K562 (cell line): ENCODE measurements around the gene CHST2. TPM values are rescaled to one million over a fixed set of nuclear protein-coding genes. Genes with fewer than 3 reads are reported as not detected.

Experiments
- ARID2 ChIP-seq: fragments of 450-650 bp; IDR thresholded peaks from 2 replicates; pipeline ENCODE4 v1.6.1; 2017; ENCODE audit warnings: antibody characterized with exemption, mild to moderate bottlenecking
- BDP1 ChIP-seq: IDR thresholded peaks from 3 replicates; pipeline ENCODE4 v1.6.1; 2011; ENCODE audit not compliant: insufficient read length, insufficient read depth
- CHD4 ChIP-seq: fragments of 200-600 bp; sonication (generic); IDR thresholded peaks from 3 replicates; pipeline ENCODE4 v1.6.1; 2012; ENCODE audit warnings: low read depth, mild to moderate bottlenecking, mixed read lengths, low read length, inconsistent platforms; ENCODE audit not compliant: insufficient read depth, insufficient replicate concordance, poor library complexity, severe bottlenecking
- DNMT1 ChIP-seq: fragments of 450-650 bp; IDR thresholded peaks from 2 replicates; pipeline ENCODE4 v1.6.1; 2016; ENCODE audit warnings: antibody characterized with exemption, mild to moderate bottlenecking
- ILF3 ChIP-seq: fragments of 450-650 bp; IDR thresholded peaks from 2 replicates; pipeline ENCODE4 v1.6.1; 2018; ENCODE audit warnings: antibody characterized with exemption, mild to moderate bottlenecking, moderate library complexity, borderline replicate concordance
- MCM3 ChIP-seq: fragments of 450-650 bp; IDR thresholded peaks from 2 replicates; pipeline ENCODE4 v1.6.1; 2016
- NFXL1 ChIP-seq: fragments of 450-650 bp; formaldehyde crosslinking; IDR thresholded peaks from 2 replicates; pipeline ENCODE4 v1.4.0; 2021; ENCODE audit warnings: mild to moderate bottlenecking
- PCBP1 ChIP-seq: fragments of 200-400 bp; formaldehyde crosslinking; IDR thresholded peaks from 2 replicates; pipeline ENCODE4 v1.6.1; 2018; ENCODE audit warnings: mild to moderate bottlenecking, low read depth, low read length; ENCODE audit not compliant: poor library complexity, severe bottlenecking
- PRDM10 ChIP-seq: fragments of 450-650 bp; IDR thresholded peaks from 2 replicates; pipeline ENCODE4 v1.6.1; 2018; ENCODE audit not compliant: partially characterized antibody
- RBFOX2 ChIP-seq: fragments of 200-400 bp; formaldehyde crosslinking; IDR thresholded peaks from 2 replicates; pipeline ENCODE4 v1.6.1; 2017; ENCODE audit warnings: low read depth, mild to moderate bottlenecking, low read length, moderate library complexity
- SMAD1 ChIP-seq: fragments of 150-350 bp; IDR thresholded peaks from 2 replicates; pipeline ENCODE4 v1.6.1; 2014; ENCODE audit warnings: low read length, low read depth; ENCODE audit not compliant: partially characterized antibody
- SPI1 ChIP-seq: IDR thresholded peaks from 2 replicates; pipeline ENCODE4 v1.6.1; 2011; ENCODE audit warnings: low read depth, low read length, control low read depth, borderline replicate concordance
- ZBTB8A ChIP-seq: fragments of 450-650 bp; IDR thresholded peaks from 2 replicates; pipeline ENCODE4 v1.6.1; 2018; ENCODE audit warnings: mild to moderate bottlenecking, moderate library complexity; ENCODE audit not compliant: partially characterized antibody
- ZFPM2 ChIP-seq: fragments of 250-450 bp; sonication (Bioruptor Pico); IDR thresholded peaks from 2 replicates; pipeline ENCODE4 v1.5.1; 2022; ENCODE audit warnings: mild to moderate bottlenecking
- ZKSCAN1 ChIP-seq: fragments of 150-350 bp; IDR thresholded peaks from 2 replicates; pipeline ENCODE4 v1.6.1; 2016; ENCODE audit warnings: low read depth, low read length
- ZNF124 ChIP-seq: sonication (generic); formaldehyde crosslinking; IDR thresholded peaks from 2 replicates; pipeline ENCODE4 v1.8.1; 2022; ENCODE audit warnings: missing genetic modification reagents
- ZNF184 ChIP-seq: sonication (generic); formaldehyde crosslinking; IDR thresholded peaks from 2 replicates; pipeline ENCODE4 v1.5.0; 2020; ENCODE audit warnings: missing genetic modification reagents
- ZNF324 ChIP-seq: fragments of 250-450 bp; sonication (Bioruptor Pico); IDR thresholded peaks from 2 replicates; pipeline ENCODE4 v1.4.0; 2020; ENCODE audit warnings: mild to moderate bottlenecking
- ZSCAN29 ChIP-seq: fragments of 450-650 bp; IDR thresholded peaks from 2 replicates; pipeline ENCODE4 v1.6.1; 2017
- polyA plus RNA-seq, 8 experiments: library from polyadenylated mRNA; depleted of rRNA in 4 of 8; stranded (reverse) in 5 of 8; unstranded in 3 of 8; fragments of >200 nt; fragmentation: Nextera tagmentation in 2 of 8; fragmentation: Illumina TruSeq in 1 of 8; extraction: Ambion mirVana in 2 of 8; extraction: Trizol in 1 of 8; gene quantifications; 2 replicates each; pipeline versions ENCODE4 v1.2.1 to v1.2.3, GENCODE V29; 2011 to 2014; ENCODE audit warnings: inconsistent platforms in 1 of 8, missing spikeins in 1 of 8
- total RNA-seq, 7 experiments: library from RNA; depleted of rRNA in 6 of 7; stranded (reverse); fragments of >200 nt in 6 of 7; fragmentation: Illumina TruSeq in 2 of 7; extraction: Trizol in 2 of 7; gene quantifications; 2 replicates each; pipeline versions ENCODE4 v1.2.1 to v1.2.3, GENCODE V29; 2011 to 2021; ENCODE audit warnings: low replicate concordance in 1 of 7
- TF ChIP-seq, protein P1 (sequence below): sonication (generic); formaldehyde crosslinking; IDR thresholded peaks from 2 replicates; pipeline ENCODE4 v1.8.0; 2022; ENCODE audit warnings: mild to moderate bottlenecking, missing genetic modification reagents
- TF ChIP-seq, protein P2 (sequence below): sonication (generic); formaldehyde crosslinking; IDR thresholded peaks from 2 replicates; pipeline ENCODE4 v1.8.1; 2023; ENCODE audit warnings: mild to moderate bottlenecking, missing genetic modification reagents

CHST2 gene
- total and polyA plus RNA-seq, 9 of the 15 experiments (the other 6 are each of a cell fraction or from before 2014, with no cell fraction given), result 3.4 to 60.3 (median 13.9) TPM

- TF ChIP-seq ZFPM2 (no peak), ZNF124 (CRISPR knock-in tag) (no peak), ZSCAN29 (no peak; the same call in 1 of the 2 replicates), ZNF184 (CRISPR knock-in tag) (no peak), ZNF324 (CRISPR knock-in tag) (no peak), PCBP1 (no peak), RBFOX2 (peak; percentile 69), CHD4 (no peak), ZBTB8A (no peak), PRDM10 (peak; percentile 65), ARID2 (no peak), ZKSCAN1 (peak; percentile 75; the same call in 1 of the 2 replicates), DNMT1 (no peak), BDP1 (no peak), ILF3 (no peak), MCM3 (no peak), NFXL1 (CRISPR knock-in tag) (no peak), SMAD1 (peak; percentile 92), SPI1 (peak; percentile 53; the same call in 1 of the 2 replicates)
- TF ChIP-seq, protein P1, sequence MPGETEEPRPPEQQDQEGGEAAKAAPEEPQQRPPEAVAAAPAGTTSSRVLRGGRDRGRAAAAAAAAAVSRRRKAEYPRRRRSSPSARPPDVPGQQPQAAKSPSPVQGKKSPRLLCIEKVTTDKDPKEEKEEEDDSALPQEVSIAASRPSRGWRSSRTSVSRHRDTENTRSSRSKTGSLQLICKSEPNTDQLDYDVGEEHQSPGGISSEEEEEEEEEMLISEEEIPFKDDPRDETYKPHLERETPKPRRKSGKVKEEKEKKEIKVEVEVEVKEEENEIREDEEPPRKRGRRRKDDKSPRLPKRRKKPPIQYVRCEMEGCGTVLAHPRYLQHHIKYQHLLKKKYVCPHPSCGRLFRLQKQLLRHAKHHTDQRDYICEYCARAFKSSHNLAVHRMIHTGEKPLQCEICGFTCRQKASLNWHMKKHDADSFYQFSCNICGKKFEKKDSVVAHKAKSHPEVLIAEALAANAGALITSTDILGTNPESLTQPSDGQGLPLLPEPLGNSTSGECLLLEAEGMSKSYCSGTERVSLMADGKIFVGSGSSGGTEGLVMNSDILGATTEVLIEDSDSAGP (CRISPR knock-in tag), result no peak
- TF ChIP-seq, protein P2, sequence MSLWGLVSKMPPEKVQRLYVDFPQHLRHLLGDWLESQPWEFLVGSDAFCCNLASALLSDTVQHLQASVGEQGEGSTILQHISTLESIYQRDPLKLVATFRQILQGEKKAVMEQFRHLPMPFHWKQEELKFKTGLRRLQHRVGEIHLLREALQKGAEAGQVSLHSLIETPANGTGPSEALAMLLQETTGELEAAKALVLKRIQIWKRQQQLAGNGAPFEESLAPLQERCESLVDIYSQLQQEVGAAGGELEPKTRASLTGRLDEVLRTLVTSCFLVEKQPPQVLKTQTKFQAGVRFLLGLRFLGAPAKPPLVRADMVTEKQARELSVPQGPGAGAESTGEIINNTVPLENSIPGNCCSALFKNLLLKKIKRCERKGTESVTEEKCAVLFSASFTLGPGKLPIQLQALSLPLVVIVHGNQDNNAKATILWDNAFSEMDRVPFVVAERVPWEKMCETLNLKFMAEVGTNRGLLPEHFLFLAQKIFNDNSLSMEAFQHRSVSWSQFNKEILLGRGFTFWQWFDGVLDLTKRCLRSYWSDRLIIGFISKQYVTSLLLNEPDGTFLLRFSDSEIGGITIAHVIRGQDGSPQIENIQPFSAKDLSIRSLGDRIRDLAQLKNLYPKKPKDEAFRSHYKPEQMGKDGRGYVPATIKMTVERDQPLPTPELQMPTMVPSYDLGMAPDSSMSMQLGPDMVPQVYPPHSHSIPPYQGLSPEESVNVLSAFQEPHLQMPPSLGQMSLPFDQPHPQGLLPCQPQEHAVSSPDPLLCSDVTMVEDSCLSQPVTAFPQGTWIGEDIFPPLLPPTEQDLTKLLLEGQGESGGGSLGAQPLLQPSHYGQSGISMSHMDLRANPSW (CRISPR knock-in tag), result peak; percentile 67; the same call in 1 of the 2 replicates
Observed at GRCh38 chr3:143084856-143085731, 34.5 kb upstream of the CHST2 start (continued).
